Measurements from ENCODE around the gene TOX3. TPM values are rescaled to one million over a fixed set of nuclear protein-coding genes. Genes with fewer than 3 reads are reported as not detected.

Gene TOX3
- total RNA-seq, 1 donor, result not detected

DNA sequence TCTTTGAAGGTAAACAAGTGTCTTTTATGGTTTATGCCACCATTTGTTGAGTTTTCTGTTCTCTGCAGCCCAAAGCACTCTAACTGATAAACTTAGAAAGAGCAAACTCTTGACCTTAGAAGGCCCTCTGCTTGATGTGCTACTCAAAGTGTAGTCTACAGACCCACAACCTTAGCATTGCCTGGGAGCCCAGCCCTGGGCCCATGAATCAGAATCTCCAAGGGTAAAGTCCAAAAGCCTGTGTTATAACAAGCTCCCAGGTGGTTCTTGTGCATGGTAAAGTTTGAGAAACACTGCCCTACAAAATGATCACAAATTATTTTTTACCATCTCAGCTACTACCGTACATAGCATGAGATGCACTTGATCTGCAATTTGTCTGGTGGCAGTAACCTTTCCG is 6.0 kb downstream of the TOX3 start:
- DNase-seq (ENCODE audit: low read depth), result no peak
- TF ChIP-seq, protein P1, sequence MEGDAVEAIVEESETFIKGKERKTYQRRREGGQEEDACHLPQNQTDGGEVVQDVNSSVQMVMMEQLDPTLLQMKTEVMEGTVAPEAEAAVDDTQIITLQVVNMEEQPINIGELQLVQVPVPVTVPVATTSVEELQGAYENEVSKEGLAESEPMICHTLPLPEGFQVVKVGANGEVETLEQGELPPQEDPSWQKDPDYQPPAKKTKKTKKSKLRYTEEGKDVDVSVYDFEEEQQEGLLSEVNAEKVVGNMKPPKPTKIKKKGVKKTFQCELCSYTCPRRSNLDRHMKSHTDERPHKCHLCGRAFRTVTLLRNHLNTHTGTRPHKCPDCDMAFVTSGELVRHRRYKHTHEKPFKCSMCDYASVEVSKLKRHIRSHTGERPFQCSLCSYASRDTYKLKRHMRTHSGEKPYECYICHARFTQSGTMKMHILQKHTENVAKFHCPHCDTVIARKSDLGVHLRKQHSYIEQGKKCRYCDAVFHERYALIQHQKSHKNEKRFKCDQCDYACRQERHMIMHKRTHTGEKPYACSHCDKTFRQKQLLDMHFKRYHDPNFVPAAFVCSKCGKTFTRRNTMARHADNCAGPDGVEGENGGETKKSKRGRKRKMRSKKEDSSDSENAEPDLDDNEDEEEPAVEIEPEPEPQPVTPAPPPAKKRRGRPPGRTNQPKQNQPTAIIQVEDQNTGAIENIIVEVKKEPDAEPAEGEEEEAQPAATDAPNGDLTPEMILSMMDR (IDR thresholded peaks at IDR 0.05; ENCODE audit: insufficient read depth, low read depth, low read length), result no peak
- H3K4me3 ChIP-seq (ENCODE audit: low read depth, low read length), result no peak overlapping the region

DNA sequence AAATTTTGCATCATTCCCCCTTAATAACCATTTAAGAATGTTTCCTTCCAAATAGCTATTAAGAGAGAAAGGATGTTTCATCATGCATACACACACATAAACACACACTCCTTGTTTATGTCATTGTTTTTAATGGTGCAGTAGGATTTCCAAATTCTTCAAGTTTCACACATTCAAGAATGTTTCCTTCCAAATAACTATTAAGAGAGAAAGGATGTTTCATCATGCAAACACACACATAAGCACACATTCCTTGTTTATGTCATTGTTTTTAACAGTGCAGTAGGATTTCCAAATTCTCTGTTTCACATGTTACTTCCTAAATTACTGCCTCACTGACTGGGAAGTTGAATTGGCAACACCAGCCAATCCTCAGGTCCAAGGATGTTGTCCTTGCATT is 7.8 kb downstream of the TOX3 start:
- no peak overlapping the region for H3K4me3 ChIP-seq (ENCODE audit: low read depth, low read length)
- TF ChIP-seq, protein P1 (IDR thresholded peaks at IDR 0.05; ENCODE audit: insufficient read depth, low read depth, low read length), result no peak
- DNase-seq (ENCODE audit: low read depth), result no peak

DNA sequence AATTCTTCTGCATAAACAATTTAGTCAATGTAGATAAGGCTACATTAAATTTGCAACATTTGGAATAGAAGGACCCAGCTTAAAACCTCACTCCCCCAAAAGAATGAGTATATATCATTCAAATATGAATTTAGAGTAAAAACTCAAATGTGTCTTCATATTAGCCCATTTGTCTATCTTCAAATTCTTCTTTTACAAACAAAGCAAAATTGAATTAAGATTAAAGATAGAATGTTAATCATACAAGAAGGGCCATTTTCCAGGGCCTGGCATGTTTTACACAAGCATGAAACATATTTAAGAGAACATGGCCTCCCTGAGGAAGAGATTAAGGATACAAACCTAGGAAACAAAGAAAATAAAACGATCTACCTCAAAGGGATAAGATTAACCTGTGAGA is 8.4 kb downstream of the TOX3 start:
- no peak for DNase-seq (ENCODE audit: low read depth)
- no peak overlapping the region for H3K4me3 ChIP-seq (ENCODE audit: low read depth, low read length)
- TF ChIP-seq, protein P1 (IDR thresholded peaks at IDR 0.05; ENCODE audit: insufficient read depth, low read depth, low read length), result no peak

DNA sequence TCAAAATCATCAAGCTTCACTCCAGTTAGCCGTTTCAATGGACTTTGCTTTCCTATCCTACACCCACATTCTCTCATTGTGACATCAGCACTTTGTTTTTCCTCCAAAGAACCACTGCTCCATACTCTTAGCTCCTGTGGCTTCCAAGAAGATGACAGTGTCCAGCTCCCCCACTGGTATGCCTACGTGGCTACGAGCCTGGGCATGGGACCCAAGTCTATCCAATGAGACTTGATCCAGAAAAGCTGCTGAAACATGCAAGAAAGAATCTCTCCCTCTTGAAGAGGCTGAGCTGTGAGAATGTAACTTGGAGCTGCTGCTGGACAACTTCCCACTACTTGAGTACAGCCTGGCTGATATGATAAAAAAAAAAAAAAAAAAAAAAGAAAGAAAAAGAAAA is 9.4 kb downstream of the TOX3 start:
- TF ChIP-seq, protein P1 (IDR thresholded peaks at IDR 0.05; ENCODE audit: insufficient read depth, low read depth, low read length), result no peak
- DNase-seq (ENCODE audit: low read depth), result no peak
- no peak overlapping the region for H3K4me3 ChIP-seq (ENCODE audit: low read depth, low read length)

DNA sequence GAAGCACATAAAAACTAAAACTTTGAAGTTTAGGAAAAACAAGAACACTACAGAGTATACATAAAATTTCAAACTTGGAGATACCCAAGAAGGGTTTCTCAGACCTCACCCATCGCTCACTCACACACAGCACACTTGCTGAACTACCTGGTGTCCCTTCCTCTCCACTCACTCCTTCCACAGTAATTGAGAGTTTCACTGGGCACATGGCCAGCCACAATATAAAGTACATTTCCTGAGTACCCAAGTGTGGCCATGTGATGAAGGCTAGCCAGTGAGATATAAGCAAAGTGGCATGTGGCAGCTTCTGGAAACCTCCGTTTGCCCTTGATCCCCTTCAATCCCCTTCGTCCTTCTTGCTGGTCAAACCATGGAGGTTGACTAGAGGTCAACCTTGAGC is 11.9 kb downstream of the TOX3 start:
- TF ChIP-seq, protein P1 (IDR thresholded peaks at IDR 0.05; ENCODE audit: insufficient read depth, low read depth, low read length), result no peak
- no peak overlapping the region for H3K4me3 ChIP-seq (ENCODE audit: low read depth, low read length)
- DNase-seq (ENCODE audit: low read depth), result no peak

DNA sequence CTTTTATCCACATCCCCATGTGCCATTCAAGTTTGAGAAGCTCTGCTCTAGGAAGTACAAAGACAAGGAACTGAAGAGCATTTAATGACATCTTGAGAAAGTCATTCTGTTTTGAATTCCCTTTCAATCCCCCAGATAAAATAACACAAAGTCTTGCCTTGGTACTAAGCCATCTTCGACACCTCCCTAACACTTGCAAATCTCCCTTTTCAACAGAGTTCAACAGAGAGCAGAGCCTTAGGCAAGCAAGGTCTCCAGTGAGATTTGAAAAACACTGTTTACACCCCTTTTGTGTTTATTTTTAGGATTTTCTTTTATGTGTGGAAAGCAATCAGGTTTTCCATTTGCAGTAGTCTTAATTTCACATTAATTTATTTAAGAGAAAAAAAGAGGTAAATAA is 13.6 kb downstream of the TOX3 start:
- TF ChIP-seq, protein P1 (IDR thresholded peaks at IDR 0.05; ENCODE audit: insufficient read depth, low read depth, low read length), result no peak
- DNase-seq (ENCODE audit: low read depth), result no peak
- H3K4me3 ChIP-seq (ENCODE audit: low read depth, low read length), result no peak overlapping the region

DNA sequence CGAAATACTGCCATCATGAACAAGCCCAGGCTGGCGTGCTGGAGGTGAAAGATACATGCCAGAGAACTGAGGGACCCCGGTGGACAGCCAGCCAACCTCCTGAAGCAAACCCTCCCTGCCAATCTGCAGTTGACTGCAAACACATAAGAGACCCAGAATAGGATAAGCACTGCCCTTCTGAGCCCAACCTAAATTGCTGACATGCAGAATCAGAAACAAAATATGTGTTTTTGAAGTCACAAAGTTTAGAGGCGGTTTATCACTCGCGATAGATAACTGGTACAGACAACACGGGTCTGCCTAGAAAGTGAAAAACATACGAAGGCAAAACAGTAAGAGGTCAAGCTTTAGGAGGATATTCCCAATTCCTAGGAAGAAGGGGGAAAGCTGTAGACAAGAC is 14.6 kb downstream of the TOX3 start:
- DNase-seq (ENCODE audit: low read depth), result no peak
- no peak overlapping the region for H3K4me3 ChIP-seq (ENCODE audit: low read depth, low read length)
- TF ChIP-seq, protein P1 (IDR thresholded peaks at IDR 0.05; ENCODE audit: insufficient read depth, low read depth, low read length), result no peak

Data from fibroblast of villous mesenchyme (primary cell).